GM23248 (cell line): Measurements from ENCODE around the gene USF1. TPM values are rescaled to one million over a fixed set of nuclear protein-coding genes. Genes with fewer than 3 reads are reported as not detected.

ENCODE experiments used
- DNase-seq: peaks from one replicate; pipeline ENCODE4 v3.0.0-alpha.2; 2015
- H2AFZ ChIP-seq: fragments of 200-600 bp; sonication (generic); 2 replicates; pipeline ENCODE4 v1.6.1; 2016; ENCODE audit warnings: antibody characterized with exemption
- H3F3A ChIP-seq: fragments of 200-600 bp; sonication (generic); 2 replicates; pipeline ENCODE4 v1.6.1; 2016; ENCODE audit warnings: mild to moderate bottlenecking, antibody characterized with exemption, mixed run types; ENCODE audit not compliant: insufficient read depth
- H3K27ac ChIP-seq: fragments of 200-600 bp; sonication (generic); 2 replicates; pipeline ENCODE4 v1.5.1; 2016; ENCODE audit warnings: mild to moderate bottlenecking
- H3K27me3 ChIP-seq: fragments of 200-600 bp; sonication (generic); replicated peaks from 2 replicates; pipeline ENCODE4 v1.6.1; 2016; ENCODE audit warnings: mild to moderate bottlenecking; ENCODE audit not compliant: insufficient read depth
- H3K36me3 ChIP-seq: fragments of 200-600 bp; sonication (generic); 2 replicates; pipeline ENCODE4 v1.6.1; 2016; ENCODE audit warnings: low read depth, mild to moderate bottlenecking
- H3K4me1 ChIP-seq: fragments of 200-600 bp; sonication (generic); 2 replicates; pipeline ENCODE4 v1.6.1; 2016; ENCODE audit warnings: mild to moderate bottlenecking; ENCODE audit not compliant: insufficient read depth
- H3K4me2 ChIP-seq: fragments of 200-600 bp; sonication (generic); one replicate; pipeline ENCODE4 v1.6.1; 2016; ENCODE audit warnings: mild to moderate bottlenecking; ENCODE audit not compliant: unreplicated experiment
- H3K4me3 ChIP-seq: fragments of 200-600 bp; sonication (generic); 2 replicates; pipeline ENCODE4 v1.5.1; 2016; ENCODE audit warnings: mild to moderate bottlenecking
- H3K79me2 ChIP-seq: fragments of 200-600 bp; sonication (generic); 2 replicates; pipeline ENCODE4 v1.6.1; 2016; ENCODE audit warnings: mild to moderate bottlenecking; ENCODE audit not compliant: insufficient read depth
- H3K9ac ChIP-seq: fragments of 200-600 bp; sonication (generic); 2 replicates; pipeline ENCODE4 v1.6.1; 2016; ENCODE audit warnings: mild to moderate bottlenecking
- H3K9me2 ChIP-seq: fragments of 200-600 bp; sonication (generic); 2 replicates; pipeline ENCODE4 v1.6.1; 2016; ENCODE audit warnings: mixed run types, mild to moderate bottlenecking, moderate library complexity; ENCODE audit not compliant: insufficient read depth
- H3K9me3 ChIP-seq: fragments of 200-600 bp; sonication (generic); one replicate; pipeline ENCODE4 v1.6.1; 2017; ENCODE audit warnings: low read depth
- H4K20me1 ChIP-seq: fragments of 200-600 bp; sonication (generic); 2 replicates; pipeline ENCODE4 v1.6.0; 2016; ENCODE audit not compliant: insufficient read depth
- EZH2 ChIP-seq: fragments of 200-600 bp; sonication (generic); IDR thresholded peaks from 2 replicates; pipeline ENCODE4 v1.6.1; 2018; ENCODE audit warnings: antibody characterized with exemption, mild to moderate bottlenecking; ENCODE audit not compliant: insufficient read depth, poor library complexity, severe bottlenecking
- EZH2phosphoT487 ChIP-seq: fragments of 200-600 bp; sonication (generic); IDR thresholded peaks from 2 replicates; pipeline ENCODE4 v1.6.1; 2018; ENCODE audit warnings: antibody characterized with exemption, moderate library complexity, mild to moderate bottlenecking, low read depth; ENCODE audit not compliant: insufficient read depth
- WGBS, 2 experiments: methylation state at CpG; one replicate each; pipeline ENCODE4 v1.1.6; 2015 to 2017; ENCODE audit warnings: low lambda C conversion rate in 2 of 2, low coverage in 1 of 2; ENCODE audit errors: missing lambda C conversion rate in 2 of 2; 5-methylcytosine and 5-hydroxymethylcytosine counted together
- in situ Hi-C: fragments of 300-500 bp; cut with MboI; formaldehyde crosslinking; loops from 2 replicates; pipeline ENCODE4 v1.15.0; 2020
- polyA plus RNA-seq: library from polyadenylated mRNA; unstranded; fragments of >200 nt; fragmentation: Nextera tagmentation; extraction: Ambion mirVana; gene quantifications from 2 replicates; pipeline ENCODE4 v1.2.1, GENCODE V29; 2016
- total RNA-seq: library from RNA; depleted of rRNA; stranded (reverse); fragments of >200 nt; shearing (Covaris generic); gene quantifications from 2 replicates; pipeline ENCODE4 v1.2.3, GENCODE V29; 2014

Gene USF1
- total and polyA plus RNA-seq, 2 experiments from 2014 or later, result 17.1 to 53.2 TPM

- Histone ChIP-seq H3K79me2 (no peaks in the 10 kb centered on the region), H3K4me2 (no peak overlapping the region), H3K4me1 (peaks cover 15% of the 10 kb centered on the region), H3K9me3 (no peaks in the 10 kb centered on the region), H3K9ac (no peak overlapping the region), H3F3A (peaks cover 16% of the 10 kb centered on the region), H3K4me3 (no peak overlapping the region), H3K27ac (no peak overlapping the region), H2AFZ (no peak overlapping the region), H3K9me2 (no peaks in the 10 kb centered on the region), H3K36me3 (no peaks in the 10 kb centered on the region), H3K27me3 (no peaks in the 10 kb centered on the region), H4K20me1 (no peaks in the 10 kb centered on the region)
- in situ Hi-C loops, result no loop called here
- no peak for TF ChIP-seq EZH2
- TF ChIP-seq EZH2phosphoT487, result no peak
- DNase-seq, result no peak
These were observed 30.6 kb upstream of the USF1 start for GRCh38 chr1:161076410-161076809.

GRCh38 chr1:161074676-161075368 is 29.0 kb upstream of the USF1 start:
- Histone ChIP-seq H4K20me1 (no peaks in the 10 kb centered on the region), H3K4me3 (no peak overlapping the region), H3K9me2 (no peaks in the 10 kb centered on the region), H3K9ac (no peak overlapping the region), H3K36me3 (no peaks in the 10 kb centered on the region), H3K4me2 (no peak overlapping the region), H3K79me2 (no peaks in the 10 kb centered on the region), H3K4me1 (no peaks in the 10 kb centered on the region), H3K9me3 (no peaks in the 10 kb centered on the region), H3F3A (no peaks in the 10 kb centered on the region), H2AFZ (0 out of 2 replicates have a peak overlapping the region, but pooled peaks have one; percentile 24), H3K27ac (no peak overlapping the region), H3K27me3 (no peaks in the 10 kb centered on the region)
- in situ Hi-C loops, result no loop called here
- 74 to 79% methylated on average over 11 to 12 of the region's 12 CpGs for WGBS, 2 experiments
- no peak for TF ChIP-seq EZH2
- no peak for TF ChIP-seq EZH2phosphoT487
- no peak for DNase-seq

- 72 to 73% methylated on average over 7 of the region's 7 CpGs for WGBS, 2 experiments
- no peak overlapping the region for H3K9ac ChIP-seq
- H2AFZ ChIP-seq, result no peak overlapping the region
- no peak for DNase-seq
- no peaks in the 10 kb centered on the region for H3K4me1 ChIP-seq
- H3F3A ChIP-seq, result no peaks in the 10 kb centered on the region
- no peaks in the 10 kb centered on the region for H3K27me3 ChIP-seq
- H3K4me2 ChIP-seq, result no peak overlapping the region
- no peak overlapping the region for H3K4me3 ChIP-seq
- H3K9me3 ChIP-seq, result no peaks in the 10 kb centered on the region
- no peaks in the 10 kb centered on the region for H3K79me2 ChIP-seq
- H4K20me1 ChIP-seq, result no peaks in the 10 kb centered on the region
- TF ChIP-seq EZH2phosphoT487, result no peak
- no peak for TF ChIP-seq EZH2
- no peak overlapping the region for H3K27ac ChIP-seq
- in situ Hi-C loops, result no loop called here
- H3K36me3 ChIP-seq, result no peaks in the 10 kb centered on the region
- H3K9me2 ChIP-seq, result no peaks in the 10 kb centered on the region
These were observed 27.8 kb upstream of the USF1 start for GRCh38 chr1:161073474-161074121.

- Histone ChIP-seq H3K9me3 (no peaks in the 10 kb centered on the region), H3F3A (no peaks in the 10 kb centered on the region), H3K4me1 (no peaks in the 10 kb centered on the region), H3K9ac (no peak overlapping the region), H3K4me3 (no peak overlapping the region), H3K4me2 (no peak overlapping the region), H3K36me3 (no peaks in the 10 kb centered on the region), H3K27ac (no peak overlapping the region), H3K79me2 (no peaks in the 10 kb centered on the region), H2AFZ (no peak overlapping the region), H4K20me1 (no peaks in the 10 kb centered on the region), H3K9me2 (no peaks in the 10 kb centered on the region), H3K27me3 (no peaks in the 10 kb centered on the region)
- TF ChIP-seq EZH2 (no peak), EZH2phosphoT487 (no peak)
- DNase-seq, result no peak
- 88 to 89% methylated on average over 19 of the region's 19 CpGs for WGBS, 2 experiments
- in situ Hi-C loops, result no loop called here
These were observed 27.1 kb upstream of the USF1 start for GRCh38 chr1:161072751-161073449.
